Right lobe of liver (tissue), 4 donors: ENCODE data around the gene INTS3.

Source experiments
- POLR2A ChIP-seq: fragments of 450-650 bp; IDR thresholded peaks from one replicate; pipeline ENCODE4 v1.6.1; 2017; ENCODE audit warnings: antibody characterized with exemption, mild to moderate bottlenecking
- TF ChIP-seq, protein P1 (sequence below), 4 donors: fragments of 200-600 bp in 3 of 4; fragments of 450-650 bp in 1 of 4; IDR thresholded peaks; one replicate each; pipeline versions ENCODE4 v1.5.1 to v1.8.0; 2016 to 2022; ENCODE audit warnings: antibody characterized with exemption in 4 of 4, mild to moderate bottlenecking in 2 of 4
- donor health status: DM: no; HTN: no; CAD: no.
- donor health status: DM: no; HTN: no; CAD: no.
- donor health status: DM: no; HTN: yes; CAD: no.

- TF ChIP-seq, protein P1, sequence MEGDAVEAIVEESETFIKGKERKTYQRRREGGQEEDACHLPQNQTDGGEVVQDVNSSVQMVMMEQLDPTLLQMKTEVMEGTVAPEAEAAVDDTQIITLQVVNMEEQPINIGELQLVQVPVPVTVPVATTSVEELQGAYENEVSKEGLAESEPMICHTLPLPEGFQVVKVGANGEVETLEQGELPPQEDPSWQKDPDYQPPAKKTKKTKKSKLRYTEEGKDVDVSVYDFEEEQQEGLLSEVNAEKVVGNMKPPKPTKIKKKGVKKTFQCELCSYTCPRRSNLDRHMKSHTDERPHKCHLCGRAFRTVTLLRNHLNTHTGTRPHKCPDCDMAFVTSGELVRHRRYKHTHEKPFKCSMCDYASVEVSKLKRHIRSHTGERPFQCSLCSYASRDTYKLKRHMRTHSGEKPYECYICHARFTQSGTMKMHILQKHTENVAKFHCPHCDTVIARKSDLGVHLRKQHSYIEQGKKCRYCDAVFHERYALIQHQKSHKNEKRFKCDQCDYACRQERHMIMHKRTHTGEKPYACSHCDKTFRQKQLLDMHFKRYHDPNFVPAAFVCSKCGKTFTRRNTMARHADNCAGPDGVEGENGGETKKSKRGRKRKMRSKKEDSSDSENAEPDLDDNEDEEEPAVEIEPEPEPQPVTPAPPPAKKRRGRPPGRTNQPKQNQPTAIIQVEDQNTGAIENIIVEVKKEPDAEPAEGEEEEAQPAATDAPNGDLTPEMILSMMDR (IDR thresholded peaks at IDR 0.05), result peak; percentile 17 to 33 (median 24)
- no peak for TF ChIP-seq POLR2A
Measured at GRCh38 chr1:153771841-153772593, 44.2 kb downstream of the INTS3 start.
